IMR-90 (cell line): Measurements from ENCODE around the gene BTBD2. TPM values are rescaled to one million over a fixed set of nuclear protein-coding genes. Genes with fewer than 3 reads are reported as not detected.
A peak's percentile ranks its signal among the peaks of the same experiment; 100 is the strongest.

Experiments used
- ATAC-seq: fragments of 200-7000 bp; cut with Tn5 transposase; 2 replicates; pipeline ENCODE4 v1.9.1; 2020; ENCODE audit warnings: low read depth, mild to moderate bottlenecking, moderate library complexity
- BruUV-seq: library from RNA; stranded (reverse); fragments of 400-500 nt; replicated peaks from 2 replicates; lab custom pipeline; 2021; lab: Mats Ljungman, UMichigan
- CTCF ChIA-PET: fragments of 300-600 bp; formaldehyde crosslinking; extraction: SDS; loops from one replicate; lab custom pipeline; 2021; ENCODE audit warnings: antibody characterized with exemption; lab: Yijun Ruan, JAX
- POLR2A ChIA-PET: fragments of 300-600 bp; sonication (Branson Sonifier 250); formaldehyde crosslinking; loops from one replicate; lab custom pipeline; 2022; ENCODE audit warnings: antibody characterized with exemption; ENCODE audit not compliant: unreplicated experiment; lab: Charles Lee
- DNase-seq: peaks from one replicate; pipeline ENCODE4 v3.0.0; 2013
- H2AFZ ChIP-seq: replicated peaks from 2 replicates; pipeline ENCODE3; 2013; ENCODE audit warnings: low read length, mild to moderate bottlenecking; ENCODE audit not compliant: poor library complexity
- H2AK5ac ChIP-seq: 2 replicates; pipeline ENCODE4 v1.6.1; 2013; ENCODE audit warnings: low read depth, low read length, inconsistent platforms
- H2AK9ac ChIP-seq: replicated peaks from 2 replicates; pipeline ENCODE3; 2013; ENCODE audit warnings: mild to moderate bottlenecking, low read depth, low read length, moderate library complexity; ENCODE audit not compliant: poor library complexity
- H2BK120ac ChIP-seq: 2 replicates; pipeline ENCODE4 v1.6.1; 2013; ENCODE audit warnings: low read depth, low read length, inconsistent platforms
- H2BK15ac ChIP-seq: 3 replicates; pipeline ENCODE4 v1.6.1; 2013; ENCODE audit warnings: low read depth, low read length, inconsistent platforms
- H2BK20ac ChIP-seq: 2 replicates; pipeline ENCODE4 v1.6.1; 2013; ENCODE audit warnings: low read depth, mild to moderate bottlenecking, inconsistent platforms, low read length, moderate library complexity
- H2BK5ac ChIP-seq: 2 replicates; pipeline ENCODE4 v1.6.1; 2013; ENCODE audit warnings: mild to moderate bottlenecking, low read depth, low read length, inconsistent platforms; ENCODE audit not compliant: poor library complexity, severe bottlenecking
- H3K14ac ChIP-seq: replicated peaks from 2 replicates; pipeline ENCODE4 v1.6.1; 2013; ENCODE audit warnings: low read depth, low read length, inconsistent platforms
- H3K18ac ChIP-seq: 2 replicates; pipeline ENCODE4 v1.6.1; 2013; ENCODE audit warnings: low read depth, low read length, control low read depth
- H3K23ac ChIP-seq: 2 replicates; pipeline ENCODE4 v1.6.1; 2013; ENCODE audit warnings: low read depth, low read length, inconsistent platforms
- H3K27ac ChIP-seq: 2 replicates; pipeline ENCODE4 v1.5.1; 2013; ENCODE audit warnings: mild to moderate bottlenecking, control low read depth, low read length; ENCODE audit not compliant: insufficient read depth
- H3K27me3 ChIP-seq: 2 replicates; pipeline ENCODE4 v1.6.1; 2013; ENCODE audit warnings: low read length; ENCODE audit not compliant: control insufficient read depth, insufficient read depth
- H3K36me3 ChIP-seq: 2 replicates; pipeline ENCODE4 v1.6.1; 2013; ENCODE audit warnings: low read length, mixed read lengths; ENCODE audit not compliant: control insufficient read depth, insufficient read depth
- H3K4ac ChIP-seq: 2 replicates; pipeline ENCODE4 v1.6.1; 2013; ENCODE audit warnings: low read depth, low read length, inconsistent platforms
- H3K4me1 ChIP-seq: 2 replicates; pipeline ENCODE4 v1.6.1; 2013; ENCODE audit warnings: low read length, mixed read lengths; ENCODE audit not compliant: control insufficient read depth, insufficient read depth
- H3K4me2 ChIP-seq: 2 replicates; pipeline ENCODE4 v1.6.1; 2013; ENCODE audit warnings: low read depth, mild to moderate bottlenecking, control low read depth, low read length, moderate library complexity
- H3K4me3 ChIP-seq: 2 replicates; pipeline ENCODE4 v1.5.1; 2013; ENCODE audit warnings: low read depth, mild to moderate bottlenecking, control low read depth, low read length, moderate library complexity; ENCODE audit not compliant: insufficient read depth
- H3K56ac ChIP-seq: 2 replicates; pipeline ENCODE4 v1.6.1; 2013; ENCODE audit warnings: low read length, inconsistent platforms; ENCODE audit not compliant: insufficient read depth; ENCODE audit errors: extremely low read depth
- H3K79me1 ChIP-seq, 2 experiments: 2 replicates each; pipeline ENCODE4 v1.6.1; 2013; ENCODE audit warnings: low read length in 2 of 2, inconsistent platforms in 1 of 2, low read depth in 1 of 2
- H3K9ac ChIP-seq: 2 replicates; pipeline ENCODE4 v1.6.1; 2013; ENCODE audit warnings: low read depth, low read length, control low read depth
- H3K9me1 ChIP-seq: 2 replicates; pipeline ENCODE4 v1.6.1; 2013; ENCODE audit warnings: low read length, inconsistent platforms; ENCODE audit not compliant: insufficient read depth
- H3K9me3 ChIP-seq: 2 replicates; pipeline ENCODE4 v1.6.1; 2013; ENCODE audit warnings: low read length; ENCODE audit not compliant: control insufficient read depth, insufficient read depth
- H4K20me1 ChIP-seq: 2 replicates; pipeline ENCODE4 v1.6.1; 2013; ENCODE audit warnings: low read length, inconsistent platforms; ENCODE audit not compliant: insufficient read depth
- H4K5ac ChIP-seq: 2 replicates; pipeline ENCODE4 v1.6.1; 2013; ENCODE audit warnings: mild to moderate bottlenecking, low read depth, low read length, control low read depth
- H4K8ac ChIP-seq, 2 experiments: 2 replicates each; pipeline ENCODE4 v1.6.1; 2013; ENCODE audit warnings: low read depth in 2 of 2, low read length in 2 of 2, control low read depth in 1 of 2, inconsistent platforms in 1 of 2
- H4K91ac ChIP-seq: 2 replicates; pipeline ENCODE4 v1.6.1; 2013; ENCODE audit warnings: low read depth, low read length, inconsistent platforms; ENCODE audit not compliant: insufficient read depth
- BHLHE40 ChIP-seq: fragments of 150-350 bp; IDR thresholded peaks from 2 replicates; pipeline ENCODE4 v1.6.1; 2016; ENCODE audit warnings: mild to moderate bottlenecking, low read depth, low read length
- CEBPB ChIP-seq: IDR thresholded peaks from 2 replicates; pipeline ENCODE4 v1.6.1; 2012; ENCODE audit warnings: low read depth, low read length, improper control_type of control experiment
- CHD1 ChIP-seq: IDR thresholded peaks from 2 replicates; pipeline ENCODE4 v1.6.1; 2012; ENCODE audit warnings: low read depth, low read length, improper control_type of control experiment
- FOS ChIP-seq: fragments of 150-350 bp; IDR thresholded peaks from 2 replicates; pipeline ENCODE4 v1.6.1; 2016; ENCODE audit warnings: low read depth, low read length
- MAFK ChIP-seq: IDR thresholded peaks from 2 replicates; pipeline ENCODE4 v1.6.1; 2012; ENCODE audit warnings: low read depth, low read length, improper control_type of control experiment
- MAZ ChIP-seq: IDR thresholded peaks from 2 replicates; pipeline ENCODE4 v1.6.1; 2012; ENCODE audit warnings: low read depth, mild to moderate bottlenecking, low read length, improper control_type of control experiment, moderate library complexity, borderline replicate concordance
- MXI1 ChIP-seq: IDR thresholded peaks from 2 replicates; pipeline ENCODE4 v1.6.1; 2012; ENCODE audit warnings: low read depth, mild to moderate bottlenecking, low read length, moderate library complexity, borderline replicate concordance
- RAD21 ChIP-seq: IDR thresholded peaks from 2 replicates; pipeline ENCODE4 v1.6.1; 2012; ENCODE audit warnings: low read length, improper control_type of control experiment
- RFX5 ChIP-seq: IDR thresholded peaks from 2 replicates; pipeline ENCODE4 v1.8.0; 2012; ENCODE audit warnings: low read depth, mild to moderate bottlenecking, low read length, moderate library complexity
- SMC3 ChIP-seq: fragments of 150-350 bp; IDR thresholded peaks from 2 replicates; pipeline ENCODE4 v1.6.1; 2016; ENCODE audit warnings: low read depth, mild to moderate bottlenecking, antibody characterized with exemption, low read length, moderate library complexity
- WGBS, 2 experiments: methylation state at CpG; one replicate each; pipeline versions ENCODE4 v1.1.5 to v1.1.7; 2013; ENCODE audit warnings: missing lambda C conversion rate in 2 of 2; ENCODE audit not compliant: insufficient read length in 1 of 2; ENCODE audit errors: extremely low coverage in 2 of 2; 5-methylcytosine and 5-hydroxymethylcytosine counted together
- dilution Hi-C: fragments of 300-500 bp; cut with HindIII; formaldehyde crosslinking; loops from one replicate; pipeline ENCODE4 v1.14.3; 2018; ENCODE audit warnings: low sequenced_read_pairs; ENCODE audit not compliant: unreplicated experiment
- in situ Hi-C: fragments of 300-500 bp; cut with MboI; formaldehyde crosslinking; loops from 3 replicates; pipeline ENCODE4 v1.14.3; 2019; ENCODE audit warnings: low sequenced_read_pairs, inconsistent platforms, mixed read lengths
- intact Hi-C: fragments of 100-400 bp; cut with micrococcal nuclease; formaldehyde crosslinking; loops from 2 replicates; pipeline ENCODE4 v1.10.0; 2022
- polyA plus RNA-seq, 3 experiments: library from polyadenylated mRNA; depleted of rRNA; stranded (reverse); fragments of >200 nt; gene quantifications; 2 replicates each; pipeline ENCODE4 v1.2.3, GENCODE V29; 2012; ENCODE audit warnings: low replicate concordance in 1 of 3
- total RNA-seq: library from RNA; depleted of rRNA; stranded (reverse); fragments of >200 nt; gene quantifications from 2 replicates; pipeline ENCODE4 v1.2.3, GENCODE V29; 2012
- TF ChIP-seq, protein P1 (sequence below): conservative IDR thresholded peaks from 2 replicates; pipeline ENCODE4 v1.5.1; 2012; ENCODE audit warnings: mild to moderate bottlenecking, low read depth, low read length, improper control_type of control experiment
- TF ChIP-seq, protein P2 (sequence below): fragments of 150-350 bp; IDR thresholded peaks from 2 replicates; pipeline ENCODE4 v1.6.1; 2017; ENCODE audit warnings: mild to moderate bottlenecking, antibody characterized with exemption, low read length, low read depth
- TF ChIP-seq, protein P3 (sequence below): fragments of 150-350 bp; IDR thresholded peaks from 2 replicates; pipeline ENCODE4 v1.6.1; 2016; ENCODE audit warnings: low read depth, mild to moderate bottlenecking, low read length, moderate library complexity, borderline replicate concordance

BTBD2 gene
- total and polyA plus RNA-seq, 2 of the 4 experiments (the other 2 are of a cell fraction), result 24.4 to 65.7 TPM

DNA sequence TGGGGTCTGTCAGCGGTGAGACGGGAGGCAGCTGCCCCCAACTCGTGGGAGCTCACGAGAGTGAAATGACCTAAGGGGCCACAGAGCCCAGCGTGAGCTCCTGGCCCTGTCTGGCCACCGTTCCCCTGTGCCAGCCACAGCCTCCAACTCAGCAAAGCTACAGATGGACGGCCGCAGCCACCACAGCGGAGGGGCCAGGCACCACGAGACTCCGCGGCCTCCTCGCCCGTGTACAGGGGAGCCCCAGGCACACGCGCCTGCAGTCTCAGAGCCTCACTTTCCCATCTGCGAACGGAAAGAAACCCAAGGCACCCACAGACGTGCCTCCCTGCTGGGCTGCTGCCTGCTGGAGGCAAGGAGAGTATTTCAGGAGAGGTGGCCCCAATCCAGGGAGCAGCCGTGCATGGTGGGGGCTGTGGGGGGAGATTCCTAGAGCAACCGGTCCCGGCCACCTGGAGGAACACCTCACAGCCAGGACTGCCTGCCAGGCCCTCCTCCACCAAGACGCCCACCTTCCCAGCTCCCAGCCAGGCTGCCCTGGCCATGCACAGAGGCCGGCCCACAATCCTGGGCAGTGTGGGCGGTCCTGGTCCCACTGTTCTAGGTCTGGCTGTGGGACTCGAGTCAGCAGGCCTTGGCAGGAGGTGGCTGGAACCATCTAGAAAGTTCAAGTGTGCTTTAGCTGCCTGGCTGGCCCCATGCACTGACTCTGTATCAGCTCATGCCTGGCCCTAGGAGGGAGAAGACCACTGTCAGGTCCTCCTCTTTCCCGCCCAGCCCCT lies 33.6 kb upstream of the BTBD2 start:
- Histone ChIP-seq H4K8ac (no peak overlapping the region), H4K91ac (no peak overlapping the region), H2BK15ac (no peak overlapping the region), H2AK9ac (peak overlapping the region; percentile 97), H3K9me1 (peaks cover 4% of the 10 kb centered on the region), H2AFZ (peak overlapping the region; percentile 43), H3K14ac (0 out of 2 replicates have a peak overlapping the region, but pooled peaks have one; percentile 41), H3K27ac (no peak overlapping the region), H3K4me3 (peak overlapping the region; percentile 75), H2AK5ac (0 out of 2 replicates have a peak overlapping the region, but pooled peaks have one; percentile 70), H3K36me3 (peaks cover 22% of the 10 kb centered on the region; the same call in 1 of the 2 replicates), H3K18ac (no peak overlapping the region), H3K56ac (no peak overlapping the region), H3K4ac (no peak overlapping the region), H3K27me3 (no peaks in the 10 kb centered on the region), H3K79me1 (peaks cover 5 to 62% of the 10 kb centered on the region in 2 experiments; a peak in 3 of 4 replicates), H2BK20ac (no peak overlapping the region), H3K4me1 (peaks cover 23% of the 10 kb centered on the region), H3K23ac (peak overlapping the region; percentile 63), H3K9ac (peak overlapping the region; percentile 22), H2BK120ac (no peak overlapping the region), H4K5ac (no peak overlapping the region), H2BK5ac (no peak overlapping the region), H3K9me3 (no peaks in the 10 kb centered on the region), H3K4me2 (peak overlapping the region; percentile 67), H4K20me1 (peaks cover 58% of the 10 kb centered on the region)
- no peak for ATAC-seq
- ChIA-PET POLR2A (no interaction called here), CTCF (no interaction called here)
- DNase-seq, result no peak
- BruUV-seq, result no TSS peak
- intact Hi-C loops, result no loop called here
- in situ Hi-C loops, result no loop called here
- dilution Hi-C loops, result no loop called here
- WGBS, 2 experiments, result 62% methylated on average over 5 of the region's 27 CpGs; no CpG with 5 or more reads in 1 of the 2 experiments
- TF ChIP-seq, protein P1, sequence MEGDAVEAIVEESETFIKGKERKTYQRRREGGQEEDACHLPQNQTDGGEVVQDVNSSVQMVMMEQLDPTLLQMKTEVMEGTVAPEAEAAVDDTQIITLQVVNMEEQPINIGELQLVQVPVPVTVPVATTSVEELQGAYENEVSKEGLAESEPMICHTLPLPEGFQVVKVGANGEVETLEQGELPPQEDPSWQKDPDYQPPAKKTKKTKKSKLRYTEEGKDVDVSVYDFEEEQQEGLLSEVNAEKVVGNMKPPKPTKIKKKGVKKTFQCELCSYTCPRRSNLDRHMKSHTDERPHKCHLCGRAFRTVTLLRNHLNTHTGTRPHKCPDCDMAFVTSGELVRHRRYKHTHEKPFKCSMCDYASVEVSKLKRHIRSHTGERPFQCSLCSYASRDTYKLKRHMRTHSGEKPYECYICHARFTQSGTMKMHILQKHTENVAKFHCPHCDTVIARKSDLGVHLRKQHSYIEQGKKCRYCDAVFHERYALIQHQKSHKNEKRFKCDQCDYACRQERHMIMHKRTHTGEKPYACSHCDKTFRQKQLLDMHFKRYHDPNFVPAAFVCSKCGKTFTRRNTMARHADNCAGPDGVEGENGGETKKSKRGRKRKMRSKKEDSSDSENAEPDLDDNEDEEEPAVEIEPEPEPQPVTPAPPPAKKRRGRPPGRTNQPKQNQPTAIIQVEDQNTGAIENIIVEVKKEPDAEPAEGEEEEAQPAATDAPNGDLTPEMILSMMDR, result no peak
- TF ChIP-seq MAZ (no peak), MXI1 (no peak), SMC3 (no peak), CEBPB (no peak), RAD21 (no peak), RFX5 (no peak), BHLHE40 (no peak), CHD1 (no peak), FOS (no peak), MAFK (no peak)
- TF ChIP-seq, protein P2, sequence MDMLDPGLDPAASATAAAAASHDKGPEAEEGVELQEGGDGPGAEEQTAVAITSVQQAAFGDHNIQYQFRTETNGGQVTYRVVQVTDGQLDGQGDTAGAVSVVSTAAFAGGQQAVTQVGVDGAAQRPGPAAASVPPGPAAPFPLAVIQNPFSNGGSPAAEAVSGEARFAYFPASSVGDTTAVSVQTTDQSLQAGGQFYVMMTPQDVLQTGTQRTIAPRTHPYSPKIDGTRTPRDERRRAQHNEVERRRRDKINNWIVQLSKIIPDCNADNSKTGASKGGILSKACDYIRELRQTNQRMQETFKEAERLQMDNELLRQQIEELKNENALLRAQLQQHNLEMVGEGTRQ, result no peak
- TF ChIP-seq, protein P3, sequence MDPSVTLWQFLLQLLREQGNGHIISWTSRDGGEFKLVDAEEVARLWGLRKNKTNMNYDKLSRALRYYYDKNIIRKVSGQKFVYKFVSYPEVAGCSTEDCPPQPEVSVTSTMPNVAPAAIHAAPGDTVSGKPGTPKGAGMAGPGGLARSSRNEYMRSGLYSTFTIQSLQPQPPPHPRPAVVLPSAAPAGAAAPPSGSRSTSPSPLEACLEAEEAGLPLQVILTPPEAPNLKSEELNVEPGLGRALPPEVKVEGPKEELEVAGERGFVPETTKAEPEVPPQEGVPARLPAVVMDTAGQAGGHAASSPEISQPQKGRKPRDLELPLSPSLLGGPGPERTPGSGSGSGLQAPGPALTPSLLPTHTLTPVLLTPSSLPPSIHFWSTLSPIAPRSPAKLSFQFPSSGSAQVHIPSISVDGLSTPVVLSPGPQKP, result no peak
